Measurements from ENCODE around the gene HHIPL2.
"Not testable (repeated sequence)": the region's sequence is repeated elsewhere in the genome, so short reads cannot be mapped to it uniquely, and the experiment has no call there.

Gene HHIPL2

DNA sequence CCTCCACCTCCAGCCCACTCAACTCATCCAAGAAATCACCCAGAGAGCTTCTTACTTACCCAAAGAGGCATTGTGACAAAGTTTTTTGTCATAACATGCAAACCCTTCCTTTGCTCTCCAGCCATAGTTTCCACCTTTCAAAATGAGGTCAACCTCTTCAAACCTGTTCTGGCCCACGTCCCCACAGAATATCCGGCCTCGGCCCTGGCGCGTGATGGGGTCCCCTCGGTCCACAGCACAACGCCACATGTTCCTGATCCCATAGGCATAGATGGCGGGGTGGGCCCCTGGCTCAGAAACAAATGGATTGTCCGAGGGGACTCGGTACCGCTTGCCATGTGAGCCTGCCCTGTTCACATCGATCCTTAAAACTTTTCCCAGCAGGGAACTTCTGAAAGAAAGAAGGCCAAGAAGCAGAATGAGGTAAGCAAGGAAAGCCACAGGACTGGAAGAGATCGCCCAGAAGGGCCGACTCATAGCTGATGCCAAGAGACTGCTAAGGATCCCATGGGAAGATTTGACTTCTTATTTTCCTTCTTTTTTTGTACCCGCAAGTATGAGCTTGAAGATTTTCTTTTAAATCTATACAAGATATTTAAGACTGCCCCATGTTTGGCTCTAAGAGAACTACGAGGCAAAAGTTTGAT lies 7.8 kb downstream of the HHIPL2 start:
- no peak for DNase-seq (ENCODE audit: low read depth)

GRCh38 chr1:222535455-222535854 lies 12.4 kb downstream of the HHIPL2 start:
- DNase-seq (ENCODE audit: low read depth), result no peak

DNA sequence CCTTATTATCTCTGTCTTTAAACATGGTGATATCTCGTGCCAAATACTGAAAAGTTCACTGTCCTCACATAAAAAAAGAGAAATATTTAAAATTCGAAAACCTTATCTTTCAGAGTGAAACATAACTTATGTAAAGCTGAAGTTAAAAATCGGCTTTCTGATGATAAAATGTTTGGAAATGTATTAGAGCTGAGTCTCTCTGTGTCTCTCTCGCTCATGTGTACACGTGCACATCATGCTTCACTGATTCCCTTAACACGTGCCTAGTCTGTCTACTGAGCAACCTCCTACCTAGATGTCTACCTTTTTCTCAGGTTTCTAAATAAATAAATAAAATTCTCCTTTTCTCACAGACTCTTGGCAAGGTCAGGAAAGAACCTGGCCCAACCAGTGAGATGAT lies 17.1 kb downstream of the HHIPL2 start:
- no peak for DNase-seq (ENCODE audit: low read depth)

- DNase-seq (ENCODE audit: low read depth), result no peak
Observed at GRCh38 chr1:222529916-222530315, 18.0 kb downstream of the HHIPL2 start.

DNA sequence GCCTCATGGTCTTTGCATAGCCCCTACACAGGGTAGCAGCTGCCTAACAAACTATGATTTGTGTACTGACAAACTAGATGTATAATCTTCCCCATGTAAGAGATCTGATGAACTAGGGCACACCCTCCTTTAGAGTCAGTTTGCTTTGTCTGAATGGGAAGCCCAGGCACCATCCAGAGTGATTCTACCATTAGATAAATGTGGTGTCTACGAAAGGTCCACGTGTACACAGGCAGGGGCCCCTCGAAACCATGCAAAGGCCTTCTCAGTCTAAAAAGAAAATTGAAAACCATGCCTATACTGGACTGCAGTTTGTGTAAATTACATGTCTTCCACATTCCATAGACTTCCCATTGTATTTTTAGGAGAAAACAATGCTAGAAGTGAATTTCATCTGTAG lies 18.7 kb downstream of the HHIPL2 start:
- DNase-seq (ENCODE audit: low read depth), result no peak

DNA sequence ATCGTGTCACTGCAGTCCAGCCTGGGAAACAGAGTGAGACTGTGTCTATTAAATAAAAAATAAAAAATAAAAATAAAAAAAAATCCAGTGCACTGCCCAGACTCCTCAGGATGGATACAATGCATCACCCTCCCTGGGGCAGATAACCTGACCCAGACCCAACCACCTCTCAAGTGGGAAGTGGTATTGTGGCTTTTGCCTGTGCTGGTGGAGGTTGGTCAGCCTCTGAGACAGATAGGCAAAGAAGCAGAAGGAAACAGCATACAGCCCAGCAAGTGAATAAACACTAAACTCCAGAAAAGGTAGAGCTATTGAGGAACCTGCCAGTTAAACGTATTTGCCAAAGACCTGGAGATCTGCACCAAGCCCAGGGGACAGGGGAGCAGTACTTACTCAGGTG lies 22.0 kb downstream of the HHIPL2 start:
- no peak for DNase-seq (ENCODE audit: low read depth)

- DNase-seq (ENCODE audit: low read depth), result no peak
Observed at GRCh38 chr1:222523852-222524251, 24.1 kb downstream of the HHIPL2 start.

- no peak for DNase-seq (ENCODE audit: low read depth)
Observed at GRCh38 chr1:222522105-222522915, 25.6 kb downstream of the HHIPL2 start.

- no peak for DNase-seq (ENCODE audit: low read depth)
Observed at GRCh38 chr1:222521299-222522104, 26.4 kb downstream of the HHIPL2 start.

DNA sequence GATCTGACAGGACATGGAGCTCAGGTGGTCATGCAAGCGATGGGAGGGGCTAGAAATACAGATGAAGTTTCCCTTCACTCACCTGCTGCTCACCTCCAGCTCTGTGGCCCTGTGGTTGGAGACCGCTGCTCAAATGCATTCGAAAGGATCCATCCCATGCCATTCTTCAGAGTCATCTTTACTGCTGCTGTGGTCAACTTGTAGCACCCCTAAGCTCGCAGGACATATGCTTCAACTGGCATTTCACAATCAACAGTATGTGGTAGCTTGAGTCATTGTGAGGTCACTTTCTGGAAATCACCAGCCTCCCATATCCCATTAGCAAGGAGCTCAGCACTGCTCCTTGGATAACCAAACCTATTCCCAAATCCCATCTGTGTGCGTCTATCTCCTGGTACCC lies 58.4 kb downstream of the HHIPL2 start:
- peak; percentile 78 for DNase-seq (ENCODE audit: low read depth)

DNA sequence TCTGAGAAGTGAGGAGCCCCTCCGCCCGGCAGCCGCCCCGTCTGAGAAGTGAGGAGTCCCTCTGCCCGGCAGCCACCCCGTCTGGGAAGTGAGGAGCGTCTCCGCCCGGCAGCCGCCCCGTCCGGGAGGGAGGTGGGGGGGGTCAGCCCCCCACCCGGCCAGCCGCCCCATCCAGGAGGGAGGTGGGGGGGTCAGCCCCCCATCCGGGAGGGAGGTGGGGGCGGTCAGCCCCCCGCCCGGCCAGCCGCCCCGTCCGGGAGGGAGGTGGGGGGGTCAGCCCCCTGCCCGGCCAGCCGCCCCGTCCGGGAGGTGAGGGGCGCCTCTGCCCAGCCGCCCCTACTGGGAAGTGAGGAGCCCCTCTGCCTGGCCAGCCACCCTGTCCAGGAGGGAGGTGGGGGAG lies 60.1 kb downstream of the HHIPL2 start:
- DNase-seq (ENCODE audit: low read depth), result not testable (repeated sequence)

- DNase-seq (ENCODE audit: low read depth), result peak; percentile 72
Observed at GRCh38 chr1:222484005-222484404, 63.9 kb downstream of the HHIPL2 start.

DNA sequence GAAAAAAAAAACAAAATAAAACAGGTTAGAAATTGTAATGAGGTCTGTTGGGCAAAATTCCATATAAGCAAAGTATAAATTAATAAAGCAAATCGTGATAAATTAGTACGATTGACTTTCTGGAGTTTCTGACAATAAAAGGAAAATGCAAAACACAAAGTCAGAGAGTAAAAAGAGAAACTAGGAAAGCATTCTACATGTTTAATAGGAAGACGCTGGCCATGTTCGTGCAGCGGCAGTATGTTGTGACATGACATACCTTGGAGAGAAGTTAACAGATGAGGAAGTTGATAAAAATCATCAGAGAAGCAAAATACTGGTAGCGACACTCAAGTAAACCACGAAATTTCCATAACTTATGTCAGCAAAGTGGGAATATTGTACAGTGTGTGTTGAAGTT lies 68.3 kb downstream of the HHIPL2 start:
- DNase-seq (ENCODE audit: low read depth), result not testable (repeated sequence)

- peak; percentile 42 for DNase-seq (ENCODE audit: low read depth)
Observed at GRCh38 chr1:222476436-222476835, 71.5 kb downstream of the HHIPL2 start.

DNA sequence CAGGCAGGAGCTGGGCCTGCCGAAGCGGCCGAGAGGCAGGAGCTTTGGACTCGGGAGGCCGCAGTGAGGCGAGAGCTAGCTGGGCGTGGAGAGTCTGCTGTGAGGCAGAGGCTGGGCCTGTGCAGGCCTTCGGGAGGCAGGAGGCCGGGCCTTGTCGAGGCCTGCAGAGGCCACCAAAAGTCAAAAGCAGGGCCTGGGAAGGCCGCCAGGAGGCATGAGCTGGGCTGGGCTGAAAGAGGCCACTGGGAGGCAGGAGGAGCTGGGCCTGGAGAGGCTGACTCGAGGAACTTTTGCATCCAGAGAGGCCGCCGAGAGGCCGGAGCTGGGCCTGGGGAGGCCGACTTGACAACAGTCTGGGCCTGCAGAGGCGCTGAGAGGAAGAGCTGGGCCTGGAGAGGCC lies 74.2 kb downstream of the HHIPL2 start:
- not testable (repeated sequence) for DNase-seq (ENCODE audit: low read depth)

GRCh38 chr1:222472776-222473540 lies 74.9 kb downstream of the HHIPL2 start:
- not testable (repeated sequence) for DNase-seq (ENCODE audit: low read depth)

Data from GM04503 (cell line).